GM06990 (cell line): ENCODE results near the gene CCDC27.

Experiments used
- DNase-seq: peaks from one replicate; pipeline ENCODE4 v3.0.0-alpha.2; 2011; ENCODE audit not compliant: insufficient read length; ENCODE audit errors: extremely low read depth
- H3K27me3 ChIP-seq: replicated peaks from 2 replicates; pipeline ENCODE4 v1.6.0; 2011; ENCODE audit warnings: low read length; ENCODE audit not compliant: control insufficient read depth, insufficient read depth
- H3K36me3 ChIP-seq: 2 replicates; pipeline ENCODE4 v1.5.1; 2011; ENCODE audit warnings: low read length; ENCODE audit not compliant: control insufficient read depth, insufficient read depth
- H3K4me3 ChIP-seq: replicated peaks from 2 replicates; pipeline ENCODE4 v1.5.1; 2011; ENCODE audit warnings: low read depth, mild to moderate bottlenecking, control low read depth, low read length
- CTCF ChIP-seq: IDR thresholded peaks from 2 replicates; pipeline ENCODE4 v1.5.1; 2011; ENCODE audit warnings: low read length, control low read depth, mild to moderate bottlenecking, inconsistent platforms; ENCODE audit not compliant: insufficient read depth, poor library complexity, severe bottlenecking

The CCDC27 gene

GRCh38 chr1:3732434-3733093, 19.7 kb upstream of the CCDC27 start:
- Histone ChIP-seq H3K27me3 (no peaks in the 10 kb centered on the region), H3K4me3 (no peak overlapping the region), H3K36me3 (peaks cover 20% of the 10 kb centered on the region)
- DNase-seq, result peak; percentile 22
- no peak for TF ChIP-seq CTCF

- no peak overlapping the region for H3K4me3 ChIP-seq
- no peak for TF ChIP-seq CTCF
Measured at GRCh38 chr1:3733094-3733882, 19.0 kb upstream of the CCDC27 start.

GRCh38 chr1:3733883-3734589, 18.2 kb upstream of the CCDC27 start:
- Histone ChIP-seq H3K36me3 (peaks cover 20% of the 10 kb centered on the region), H3K27me3 (no peaks in the 10 kb centered on the region), H3K4me3 (no peak overlapping the region)
- no peak for DNase-seq
- no peak for TF ChIP-seq CTCF

More at GRCh38 chr1:3733094-3733882, 19.0 kb upstream of the CCDC27 start:
- Histone ChIP-seq H3K27me3 (no peaks in the 10 kb centered on the region), H3K36me3 (peaks cover 19% of the 10 kb centered on the region)
- no peak for DNase-seq

- no peak for TF ChIP-seq CTCF
Measured at GRCh38 chr1:3734602-3735001, 17.6 kb upstream of the CCDC27 start.

GRCh38 chr1:3735027-3735681, 17.1 kb upstream of the CCDC27 start:
- H3K36me3 ChIP-seq, result peaks cover 17% of the 10 kb centered on the region
- DNase-seq, result no peak
- no peaks in the 10 kb centered on the region for H3K27me3 ChIP-seq
- TF ChIP-seq CTCF, result no peak
- no peak overlapping the region for H3K4me3 ChIP-seq

More at GRCh38 chr1:3734602-3735001, 17.6 kb upstream of the CCDC27 start:
- H3K27me3 ChIP-seq, result no peaks in the 10 kb centered on the region
- no peak overlapping the region for H3K4me3 ChIP-seq
- no peak for DNase-seq
- peaks cover 20% of the 10 kb centered on the region for H3K36me3 ChIP-seq
